T-cell (primary cell): ENCODE measurements around the gene FBXO36. TPM values are rescaled to one million over a fixed set of nuclear protein-coding genes. Genes with fewer than 3 reads are reported as not detected.

Experiments used
- ATAC-seq, 4 experiments: fragments of 200-7000 bp in 3 of 4; fragments of 150-1000 bp in 1 of 4; cut with Tn5 transposase; replicated peaks in 1 of 4; 1 replicate in 3 of 4; 2 replicates in 1 of 4; pipeline ENCODE4 v1.10.0; 2021; ENCODE audit warnings: moderate library complexity in 3 of 4, mild to moderate bottlenecking in 2 of 4, moderate number of reproducible peaks in 1 of 4
- CTCF ChIA-PET, 2 donors: fragments of 300-600 bp; sonication (Branson Sonifier 250); formaldehyde crosslinking; loops; one replicate each; lab custom pipeline; 2022; ENCODE audit warnings: antibody characterized with exemption in 2 of 2; lab: Charles Lee
- POLR2A ChIA-PET, 2 donors: fragments of 300-600 bp; sonication (Branson Sonifier 250); formaldehyde crosslinking; loops; one replicate each; lab custom pipeline; 2022; ENCODE audit warnings: antibody characterized with exemption in 2 of 2; lab: Charles Lee
- DNase-seq, 35 experiments: peaks; one replicate each; pipeline versions ENCODE4 v3.0.0 to v3.0.0-alpha.2; 2013 to 2023
- H3K27ac ChIP-seq: one replicate; pipeline ENCODE4 v1.5.1; 2013; ENCODE audit warnings: low read length
- H3K27me3 ChIP-seq, 2 experiments: replicated peaks in 1 of 2; 1 replicate in 1 of 2; 2 replicates in 1 of 2; pipeline versions ENCODE4 v1.6.1 to v1.7.0; 2013; ENCODE audit warnings: low read length in 1 of 2, mixed read lengths in 1 of 2; ENCODE audit not compliant: control insufficient read depth in 2 of 2, insufficient read depth in 2 of 2; ENCODE audit errors: extremely low read depth in 1 of 2
- H3K36me3 ChIP-seq, 2 donors: 1 replicate in 1 of 2; 2 replicates in 1 of 2; pipeline versions ENCODE4 v1.6.1 to v1.7.0; 2013; ENCODE audit warnings: low read length in 1 of 2; ENCODE audit not compliant: control insufficient read depth in 2 of 2, insufficient read depth in 1 of 2; ENCODE audit errors: extremely low read depth in 1 of 2
- H3K4me1 ChIP-seq, 2 experiments: 1 replicate in 1 of 2; 2 replicates in 1 of 2; pipeline versions ENCODE4 v1.6.1 to v1.7.0; 2013; ENCODE audit warnings: low read length in 2 of 2, mixed read lengths in 1 of 2; ENCODE audit not compliant: insufficient read depth in 2 of 2, control insufficient read depth in 1 of 2; ENCODE audit errors: extremely low read depth in 1 of 2
- H3K4me3 ChIP-seq, 2 donors: 1 replicate in 1 of 2; 2 replicates in 1 of 2; pipeline versions ENCODE4 v1.5.1 to v1.7.0; 2013; ENCODE audit warnings: mild to moderate bottlenecking in 2 of 2, low read length in 1 of 2, moderate library complexity in 1 of 2; ENCODE audit not compliant: control insufficient read depth in 1 of 2; ENCODE audit errors: extremely low read depth in 1 of 2
- H3K9me3 ChIP-seq: 2 replicates; pipeline ENCODE4 v1.7.0; 2013
- H3K27ac Mint-ChIP-seq, 2 donors: one replicate each; pipeline ENCODE4 v1.8.0; 2020 to 2021; ENCODE audit warnings: mild to moderate bottlenecking in 2 of 2, mixed read lengths in 2 of 2
- H3K27me3 Mint-ChIP-seq, 2 donors: one replicate each; pipeline ENCODE4 v1.8.0; 2021 to 2022; ENCODE audit warnings: mixed read lengths in 2 of 2
- H3K36me3 Mint-ChIP-seq: one replicate; pipeline ENCODE4 v1.8.0; 2021; ENCODE audit warnings: mixed read lengths
- H3K4me1 Mint-ChIP-seq, 3 donors: one replicate each; pipeline ENCODE4 v1.8.0; 2020 to 2022; ENCODE audit warnings: mixed read lengths in 3 of 3, mild to moderate bottlenecking in 1 of 3
- H3K4me3 Mint-ChIP-seq, 3 donors: one replicate each; pipeline ENCODE4 v1.8.0; 2020 to 2022; ENCODE audit warnings: mild to moderate bottlenecking in 3 of 3, mixed read lengths in 3 of 3, moderate library complexity in 3 of 3
- H3K9me3 Mint-ChIP-seq, 3 donors: one replicate each; pipeline ENCODE4 v1.8.0; 2020 to 2022; ENCODE audit warnings: mixed read lengths in 3 of 3
- WGBS: methylation state at CpG from one replicate; pipeline ENCODE4 v1.1.5; 2013; ENCODE audit warnings: missing lambda C conversion rate; ENCODE audit not compliant: insufficient coverage; 5-methylcytosine and 5-hydroxymethylcytosine counted together
- total RNA-seq, 35 experiments: library from RNA in 6 of 35; stranded (reverse) in 6 of 35; fragments of 120-200 nt in 1 of 35; gene quantifications; one replicate each; pipeline versions ENCODE4 v1.2.1 to v1.2.4 and lab custom pipeline; 2013 to 2026

Gene FBXO36
- total RNA-seq, 5 donors from 2014 or later (not counting 1 experiment from before 2014, with no cell fraction given) = 0.62 to 1.6 (median 1.1) TPM

DNA sequence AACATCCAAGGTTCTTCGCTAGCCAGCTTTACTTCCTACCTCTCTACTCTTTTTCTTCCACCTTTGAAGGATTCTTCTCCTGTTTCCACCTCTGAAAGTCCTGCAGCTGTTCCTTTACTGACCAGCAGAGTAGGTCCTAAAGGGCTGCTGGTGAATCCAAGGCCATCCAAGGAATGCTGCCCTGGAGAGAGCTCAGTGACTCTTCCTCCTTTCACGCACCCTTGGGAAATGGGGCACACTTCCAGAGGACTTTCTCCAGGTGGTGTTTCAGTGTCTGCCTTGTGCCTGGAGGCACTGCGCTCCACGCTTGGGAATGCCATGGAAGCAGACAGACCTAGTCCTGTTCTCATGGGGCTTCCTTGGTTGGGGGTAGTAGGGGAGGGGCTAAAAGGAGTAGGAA lies 101.0 kb downstream of the FBXO36 start:
- DNase-seq (no peak), ATAC-seq (no peak)
- no peak overlapping the region for H3K4me3 ChIP-seq
- no peaks in the 10 kb centered on the region for H3K9me3 ChIP-seq
- no peak overlapping the region for H3K4me3 Mint-ChIP-seq
- ChIA-PET CTCF (interaction anchor here in 1 of 2 donors (0.6 kb wide), 1 partner anchor 41 kb away, joined by 8 read pairs; no protein-coding TSS in a partner anchor), POLR2A (interaction anchor here in 1 of 2 donors (1.0 kb wide), 1 partner anchor 11 kb away, joined by 4 read pairs; no protein-coding TSS in a partner anchor)
- no peaks in the 10 kb centered on the region for H3K36me3 ChIP-seq
- no peaks in the 10 kb centered on the region for H3K27me3 Mint-ChIP-seq
- H3K27ac ChIP-seq = no peak overlapping the region
- H3K27ac Mint-ChIP-seq = no peak overlapping the region
- H3K4me1 Mint-ChIP-seq = no peaks in the 10 kb centered on the region
- no peaks in the 10 kb centered on the region for H3K36me3 Mint-ChIP-seq
- H3K9me3 Mint-ChIP-seq = no peaks in the 10 kb centered on the region
- no peaks in the 10 kb centered on the region for H3K27me3 ChIP-seq
- no peaks in the 10 kb centered on the region for H3K4me1 ChIP-seq
- 100% methylated on average over 4 of the region's 4 CpGs for WGBS

DNA sequence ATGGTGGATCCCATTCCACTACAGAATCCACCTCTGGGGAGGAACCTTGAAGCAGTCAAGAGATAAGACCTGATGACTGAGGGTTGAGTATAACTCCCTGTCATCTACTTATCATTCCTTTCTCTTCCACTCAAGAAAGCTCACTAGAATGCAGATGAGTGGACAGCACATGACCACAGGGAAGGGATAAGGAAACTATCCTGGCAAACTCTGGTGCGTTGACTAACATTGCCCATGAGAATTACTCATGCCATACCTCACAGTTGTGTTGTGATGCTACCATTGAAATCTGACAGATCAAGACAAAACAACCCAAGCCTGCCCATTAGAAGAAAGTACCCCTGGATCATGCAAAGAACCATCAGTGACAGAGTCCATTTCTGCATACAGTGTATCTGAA lies 119.9 kb downstream of the FBXO36 start:
- POLR2A ChIA-PET = no interaction called here
- Mint-ChIP-seq H3K9me3 (peaks cover 0 to 3% (median 0%) of the 10 kb centered on the region in 3 donors), H3K4me3 (no peak overlapping the region)

DNA sequence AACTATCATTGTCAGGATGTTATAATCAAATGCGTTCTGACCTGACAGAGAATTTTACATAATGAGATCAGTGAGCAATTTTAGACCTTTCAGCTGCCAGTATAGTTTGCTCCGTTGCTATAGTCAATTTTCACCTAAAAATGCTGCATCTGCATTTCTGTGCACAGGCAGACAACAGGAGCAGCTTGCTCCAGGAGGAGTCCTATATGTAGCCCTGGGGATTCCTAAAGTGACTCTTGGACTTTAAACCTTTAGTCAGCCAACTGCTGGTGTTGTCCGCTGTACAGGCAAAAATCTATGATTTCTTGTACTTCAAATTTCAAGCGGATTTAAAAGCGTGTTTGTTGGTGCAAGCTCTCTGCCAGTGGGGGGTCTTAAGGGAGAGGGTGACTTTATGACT lies 120.7 kb downstream of the FBXO36 start:
- no peaks in the 10 kb centered on the region for H3K36me3 Mint-ChIP-seq
- H3K27me3 Mint-ChIP-seq = peaks cover 0 to 7% of the 10 kb centered on the region in 2 donors
- Histone ChIP-seq H3K36me3 (no peaks in the 10 kb centered on the region), H3K27me3 (no peaks in the 10 kb centered on the region), H3K27ac (no peak overlapping the region), H3K9me3 (no peaks in the 10 kb centered on the region), H3K4me3 (no peak overlapping the region), H3K4me1 (no peaks in the 10 kb centered on the region)
- CTCF ChIA-PET = no interaction called here
- no peak overlapping the region for H3K27ac Mint-ChIP-seq
- POLR2A ChIA-PET = no interaction called here
- peaks cover 0 to 3% (median 0%) of the 10 kb centered on the region in 3 donors for H3K9me3 Mint-ChIP-seq
- no peak overlapping the region for H3K4me3 Mint-ChIP-seq
- ATAC-seq = no peak
- DNase-seq = no peak
- WGBS = 93% methylated on average over 4 of the region's 5 CpGs
- H3K4me1 Mint-ChIP-seq = no peaks in the 10 kb centered on the region

More for the DNA sequence above, 119.9 kb downstream of the FBXO36 start:
- Histone ChIP-seq H3K4me3 (no peak overlapping the region), H3K4me1 (no peaks in the 10 kb centered on the region), H3K9me3 (no peaks in the 10 kb centered on the region), H3K27me3 (no peaks in the 10 kb centered on the region), H3K27ac (no peak overlapping the region), H3K36me3 (no peaks in the 10 kb centered on the region)
- ATAC-seq (no peak), DNase-seq (no peak)
- Mint-ChIP-seq H3K27me3 (peaks cover 0 to 7% of the 10 kb centered on the region in 2 donors), H3K27ac (no peak overlapping the region), H3K36me3 (no peaks in the 10 kb centered on the region), H3K4me1 (no peaks in the 10 kb centered on the region)
- CTCF ChIA-PET = no interaction called here
- 100% methylated on average over 1 of the region's 1 CpG for WGBS

DNA sequence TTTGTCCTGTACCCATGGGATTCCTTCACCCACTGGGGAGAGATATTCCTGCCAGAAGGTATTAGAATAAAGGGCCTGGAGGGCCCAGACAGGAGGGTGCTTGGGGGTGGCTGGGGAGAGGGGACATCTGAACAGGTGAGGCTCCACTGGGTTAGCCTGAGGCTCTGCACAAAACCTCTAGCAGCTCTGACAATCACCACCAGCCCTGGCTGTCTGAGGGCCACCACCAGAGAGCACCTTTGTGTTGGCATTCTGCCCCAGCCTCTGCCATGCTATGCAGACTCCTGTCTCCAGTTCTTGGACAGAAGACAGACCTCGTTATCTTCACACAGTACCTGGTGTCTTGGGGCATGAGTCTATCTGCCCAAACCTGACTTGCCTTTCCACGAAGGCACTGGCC lies 121.2 kb downstream of the FBXO36 start:
- DNase-seq = no peak
- no peaks in the 10 kb centered on the region for H3K36me3 Mint-ChIP-seq
- Histone ChIP-seq H3K27ac (no peak overlapping the region), H3K9me3 (no peaks in the 10 kb centered on the region), H3K4me1 (no peaks in the 10 kb centered on the region), H3K27me3 (no peaks in the 10 kb centered on the region), H3K4me3 (no peak overlapping the region), H3K36me3 (no peaks in the 10 kb centered on the region)
- H3K27me3 Mint-ChIP-seq = peaks cover 0 to 5% of the 10 kb centered on the region in 2 donors
- POLR2A ChIA-PET = no interaction called here
- no peak overlapping the region for H3K4me3 Mint-ChIP-seq
- ATAC-seq = no peak
- CTCF ChIA-PET = no interaction called here
- 85% methylated on average over 2 of the region's 2 CpGs for WGBS
- H3K27ac Mint-ChIP-seq = no peak overlapping the region
- H3K4me1 Mint-ChIP-seq = no peaks in the 10 kb centered on the region
- peaks cover 0 to 3% (median 0%) of the 10 kb centered on the region in 3 donors for H3K9me3 Mint-ChIP-seq

DNA sequence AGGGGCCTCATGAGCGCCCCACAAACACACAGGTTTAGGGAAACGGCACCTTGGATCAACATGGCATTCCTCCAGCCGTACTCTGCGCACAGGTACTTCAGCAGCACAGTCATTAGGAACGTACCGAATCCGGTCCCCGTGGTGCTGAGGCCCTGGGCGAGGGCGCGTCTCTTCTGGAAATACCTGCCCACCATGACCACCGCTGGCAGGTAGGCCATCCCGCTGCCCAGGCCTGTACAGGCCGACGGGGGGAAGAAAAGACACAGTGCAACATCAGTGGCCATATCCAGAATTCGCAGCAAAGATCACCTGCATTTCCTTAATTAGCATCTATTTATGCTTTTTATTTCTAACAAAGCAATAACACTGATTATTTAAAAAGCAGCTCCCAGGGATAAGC lies 124.2 kb downstream of the FBXO36 start:
- Mint-ChIP-seq H3K36me3 (no peaks in the 10 kb centered on the region), H3K4me1 (no peaks in the 10 kb centered on the region), H3K9me3 (peaks cover 0 to 3% (median 0%) of the 10 kb centered on the region in 3 donors), H3K4me3 (no peak overlapping the region), H3K27me3 (peaks cover 0 to 4% of the 10 kb centered on the region in 2 donors), H3K27ac (no peak overlapping the region)
- CTCF ChIA-PET = no interaction called here
- H3K27ac ChIP-seq = no peak overlapping the region
- no peaks in the 10 kb centered on the region for H3K36me3 ChIP-seq
- no peak overlapping the region for H3K4me3 ChIP-seq
- POLR2A ChIA-PET = no interaction called here
- no peaks in the 10 kb centered on the region for H3K4me1 ChIP-seq
- ATAC-seq (no peak), DNase-seq (no peak)
- H3K9me3 ChIP-seq = no peaks in the 10 kb centered on the region
- no peaks in the 10 kb centered on the region for H3K27me3 ChIP-seq
- 91% methylated on average over 15 of the region's 16 CpGs for WGBS

DNA sequence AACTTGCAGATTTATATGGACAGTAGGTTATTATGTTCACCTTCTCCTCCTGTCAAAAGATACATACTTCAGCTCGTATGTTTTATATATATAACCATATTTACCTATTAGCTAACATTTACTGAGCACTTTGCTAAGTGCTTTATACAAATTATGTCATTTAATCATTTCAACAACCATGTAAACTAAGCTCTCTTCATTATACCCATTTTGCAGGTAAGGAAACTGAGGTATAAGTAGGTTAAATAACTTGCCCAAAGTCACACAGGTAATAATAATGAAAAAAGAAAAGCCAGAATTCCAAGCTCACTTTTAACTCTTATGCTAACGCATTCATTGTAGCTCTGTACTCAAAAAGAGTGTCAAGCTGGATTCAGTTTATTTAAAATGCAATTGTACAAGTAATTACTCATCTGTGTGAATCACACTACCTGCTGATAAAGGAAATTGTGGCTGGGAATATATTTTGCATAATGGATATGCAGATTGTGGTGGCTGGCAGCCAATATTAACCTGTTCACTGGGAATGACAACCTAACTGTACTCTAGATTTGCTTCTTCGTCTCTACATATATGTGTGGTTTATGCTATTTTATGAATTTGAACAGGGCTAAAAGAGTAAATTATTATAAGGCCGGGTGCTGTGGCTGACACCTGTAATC lies 125.8 kb downstream of the FBXO36 start:
- Mint-ChIP-seq H3K4me3 (no peak overlapping the region), H3K4me1 (no peaks in the 10 kb centered on the region), H3K27me3 (no peaks in the 10 kb centered on the region), H3K36me3 (no peaks in the 10 kb centered on the region), H3K27ac (no peak overlapping the region), H3K9me3 (no peaks in the 10 kb centered on the region)
- no peaks in the 10 kb centered on the region for H3K4me1 ChIP-seq
- H3K9me3 ChIP-seq = no peaks in the 10 kb centered on the region
- CTCF ChIA-PET = interaction anchor here in 1 of 2 donors (0.6 kb wide), 2 partner anchors 14 to 787 kb away, joined by 3 to 4 read pairs; no protein-coding TSS in a partner anchor
- no peaks in the 10 kb centered on the region for H3K36me3 ChIP-seq
- ATAC-seq (no peak), DNase-seq (no peak)
- POLR2A ChIA-PET = no interaction called here
- H3K27me3 ChIP-seq = no peaks in the 10 kb centered on the region
- whole genome bisulfite sequencing = no CpG with 5 or more reads among the region's 4 CpGs
- no peak overlapping the region for H3K27ac ChIP-seq
- H3K4me3 ChIP-seq = no peak overlapping the region
